H1 (cell line): ENCODE data around the gene ATL3. TPM values are rescaled to one million over a fixed set of nuclear protein-coding genes. Genes with fewer than 3 reads are reported as not detected.

Source experiments
- CTCF ChIA-PET: fragments of 300-600 bp; sonication (Branson Sonifier 250); formaldehyde crosslinking; loops from one replicate; lab custom pipeline; 2021; ENCODE audit not compliant: partially characterized antibody; lab: Charles Lee
- POLR2A ChIA-PET: fragments of 300-600 bp; sonication (Branson Sonifier 250); formaldehyde crosslinking; loops from one replicate; lab custom pipeline; 2021; ENCODE audit warnings: inconsistent platforms; ENCODE audit not compliant: partially characterized antibody; lab: Charles Lee
- DNase-seq, 2 experiments: peaks; one replicate each; pipeline versions ENCODE4 v3.0.0 to v3.0.0-alpha.2; 2010 to 2022; ENCODE audit warnings: low spot score in 2 of 2, low read depth in 1 of 2, mixed read lengths in 1 of 2
- FAIRE-seq: peaks from 2 replicates; lab custom pipeline; 2011; peaks lifted over from hg19 to GRCh38; lab: Jason Lieb, UNC
- H2AFZ ChIP-seq: 2 replicates; pipeline ENCODE4 v1.8.1; 2012; ENCODE audit warnings: low read length, inconsistent platforms
- H2AK5ac ChIP-seq: 2 replicates; pipeline ENCODE4 v1.6.1; 2013; ENCODE audit warnings: low read depth, low read length
- H2BK120ac ChIP-seq: replicated peaks from 2 replicates; pipeline ENCODE3; 2013; ENCODE audit warnings: low read depth, low read length, inconsistent platforms
- H2BK12ac ChIP-seq: 2 replicates; pipeline ENCODE4 v1.6.1; 2013; ENCODE audit warnings: low read depth, low read length
- H2BK15ac ChIP-seq: 2 replicates; pipeline ENCODE4 v1.6.1; 2013; ENCODE audit warnings: low read length
- H2BK20ac ChIP-seq: 2 replicates; pipeline ENCODE4 v1.6.1; 2013; ENCODE audit warnings: low read length
- H2BK5ac ChIP-seq: 2 replicates; pipeline ENCODE4 v1.6.1; 2013; ENCODE audit warnings: low read depth, low read length
- H3K14ac ChIP-seq: 2 replicates; pipeline ENCODE4 v1.6.1; 2013; ENCODE audit warnings: inconsistent platforms; ENCODE audit not compliant: insufficient read length
- H3K18ac ChIP-seq: 2 replicates; pipeline ENCODE4 v1.6.1; 2013; ENCODE audit warnings: low read length; ENCODE audit errors: extremely low read depth
- H3K23ac ChIP-seq: 2 replicates; pipeline ENCODE4 v1.6.1; 2013; ENCODE audit warnings: inconsistent platforms; ENCODE audit not compliant: insufficient read length
- H3K23me2 ChIP-seq: 2 replicates; pipeline ENCODE4 v1.6.1; 2013; ENCODE audit warnings: low read depth, low read length
- H3K27ac ChIP-seq: 2 replicates; pipeline ENCODE4 v1.6.1; 2011; ENCODE audit warnings: low read depth, low read length, inconsistent platforms
- H3K27me3 ChIP-seq, 4 experiments: replicated peaks in 1 of 4; 1 replicate in 1 of 4; 2 replicates in 3 of 4; pipeline versions ENCODE4 v1.6.1 to v1.8.1; 2011 to 2013; ENCODE audit warnings: low read length in 3 of 4, mild to moderate bottlenecking in 3 of 4, inconsistent platforms in 2 of 4, mixed read lengths in 2 of 4, moderate library complexity in 1 of 4; ENCODE audit not compliant: control insufficient read depth in 3 of 4, insufficient read depth in 3 of 4; ENCODE audit errors: extremely low read depth in 1 of 4
- H3K36me3 ChIP-seq, 4 experiments: 2 replicates each; pipeline versions ENCODE4 v1.6.1 to v1.8.1; 2011 to 2013; ENCODE audit warnings: mild to moderate bottlenecking in 4 of 4, low read length in 3 of 4, moderate library complexity in 2 of 4, control low read depth in 1 of 4, inconsistent platforms in 1 of 4; ENCODE audit not compliant: insufficient read depth in 4 of 4, control insufficient read depth in 2 of 4
- H3K4ac ChIP-seq: replicated peaks from 2 replicates; pipeline ENCODE3; 2013; ENCODE audit warnings: low read length, low read depth, mixed read lengths, inconsistent platforms; ENCODE audit not compliant: insufficient read length
- H3K4me1 ChIP-seq, 4 experiments: replicated peaks in 1 of 4; 1 replicate in 1 of 4; 2 replicates in 3 of 4; pipeline versions ENCODE4 v1.6.1 to v1.8.1; 2011 to 2013; ENCODE audit warnings: low read length in 3 of 4, inconsistent platforms in 2 of 4, mixed read lengths in 1 of 4; ENCODE audit not compliant: insufficient read depth in 4 of 4, control insufficient read depth in 3 of 4
- H3K4me2 ChIP-seq, 2 experiments: 2 replicates each; pipeline versions ENCODE4 v1.6.1 to v1.8.1; 2011 to 2013; ENCODE audit warnings: low read depth in 2 of 2, low read length in 2 of 2, control low read depth in 1 of 2, inconsistent platforms in 1 of 2, mild to moderate bottlenecking in 1 of 2; ENCODE audit not compliant: insufficient read depth in 1 of 2
- H3K4me3 ChIP-seq, 4 experiments: fragments of 200-600, 300-600 bp in 1 of 4; sonication (generic), shearing (Covaris generic), sonication (Bioruptor Twin) in 1 of 4; 2 replicates each; pipeline versions ENCODE4 v1.5.1 to v1.8.1; 2011 to 2016; ENCODE audit warnings: low read length in 4 of 4, low read depth in 3 of 4, control low read depth in 2 of 4, inconsistent platforms in 2 of 4, mild to moderate bottlenecking in 2 of 4, mixed read lengths in 1 of 4, moderate library complexity in 1 of 4; ENCODE audit not compliant: insufficient read depth in 2 of 4; ENCODE audit errors: extremely low read depth in 1 of 4
- H3K56ac ChIP-seq: replicated peaks from 2 replicates; pipeline ENCODE3; 2013; ENCODE audit warnings: low read depth, mild to moderate bottlenecking, mixed read lengths, low read length, inconsistent platforms; ENCODE audit not compliant: insufficient read length
- H3K79me1 ChIP-seq: 2 replicates; pipeline ENCODE4 v1.6.1; 2013; ENCODE audit warnings: low read depth, low read length, control low read depth
- H3K79me2 ChIP-seq, 2 experiments: 2 replicates each; pipeline versions ENCODE4 v1.6.1 to v1.8.1; 2012 to 2013; ENCODE audit warnings: low read length in 2 of 2, mild to moderate bottlenecking in 2 of 2, inconsistent platforms in 1 of 2; ENCODE audit not compliant: insufficient read depth in 2 of 2, control insufficient read depth in 1 of 2
- H3K9ac ChIP-seq, 4 experiments: replicated peaks in 1 of 4; 1 replicate in 1 of 4; 2 replicates in 3 of 4; pipeline versions ENCODE4 v1.6.1 to v1.8.1; 2011 to 2013; ENCODE audit warnings: low read depth in 3 of 4, low read length in 3 of 4, control low read depth in 2 of 4, mild to moderate bottlenecking in 2 of 4, moderate library complexity in 2 of 4, inconsistent platforms in 1 of 4; ENCODE audit errors: extremely low read depth in 1 of 4
- H3K9me3 ChIP-seq, 2 experiments: 2 replicates each; pipeline versions ENCODE4 v1.6.1 to v1.8.1; 2012 to 2013; ENCODE audit warnings: mild to moderate bottlenecking in 2 of 2, moderate library complexity in 2 of 2, control low read depth in 1 of 2, inconsistent platforms in 1 of 2, low read depth in 1 of 2, low read length in 1 of 2, mixed read lengths in 1 of 2; ENCODE audit not compliant: insufficient read depth in 2 of 2
- H4K20me1 ChIP-seq, 2 experiments: replicated peaks in 1 of 2; 2 replicates each; pipeline versions ENCODE3 to v1.8.1; 2011 to 2013; ENCODE audit warnings: inconsistent platforms in 2 of 2, low read length in 2 of 2, mild to moderate bottlenecking in 1 of 2; ENCODE audit not compliant: insufficient read depth in 2 of 2, control insufficient read depth in 1 of 2
- H4K5ac ChIP-seq: 2 replicates; pipeline ENCODE4 v1.6.1; 2013; ENCODE audit warnings: low read length, low read depth, mixed read lengths, inconsistent platforms; ENCODE audit not compliant: insufficient read length
- H4K8ac ChIP-seq: 2 replicates; pipeline ENCODE4 v1.8.0; 2013; ENCODE audit warnings: mild to moderate bottlenecking, moderate library complexity, low read length, inconsistent platforms; ENCODE audit not compliant: insufficient read depth; ENCODE audit errors: extremely low read depth
- H4K91ac ChIP-seq: replicated peaks from 2 replicates; pipeline ENCODE3; 2013; ENCODE audit warnings: low read length, mixed read lengths, inconsistent platforms; ENCODE audit not compliant: insufficient read length
- JUND ChIP-seq: IDR thresholded peaks from 2 replicates; pipeline ENCODE4 v1.6.1; 2011; ENCODE audit warnings: mild to moderate bottlenecking, improper control_type of control experiment, low read length
- WGBS, 2 experiments: shearing (Covaris generic) in 1 of 2; methylation state at CpG; one replicate each; pipeline versions ENCODE4 v1.1.6 to v1.1.7; 2013 to 2015; ENCODE audit warnings: low lambda C conversion rate in 2 of 2, mixed read lengths in 2 of 2, inconsistent platforms in 1 of 2, low coverage in 1 of 2, missing lambda C conversion rate in 1 of 2; ENCODE audit not compliant: insufficient replicate concordance in 2 of 2, insufficient coverage in 1 of 2, insufficient read length in 1 of 2; ENCODE audit errors: extremely low coverage in 1 of 2, missing lambda C conversion rate in 1 of 2; 5-methylcytosine and 5-hydroxymethylcytosine counted together
- polyA plus RNA-seq, 7 experiments: library from polyadenylated mRNA; depleted of rRNA in 3 of 7; stranded (reverse) in 5 of 7; unstranded in 2 of 7; fragments of >200 nt in 5 of 7; fragments of 200-250 nt in 2 of 7; gene quantifications; 1 replicate in 5 of 7; 2 replicates in 1 of 7; 4 replicates in 1 of 7; pipeline versions ENCODE4 v1.2.1 to v1.2.3, GENCODE V29; 2011 to 2013; ENCODE audit warnings: missing spikeins in 2 of 7, mixed read lengths in 2 of 7
- total RNA-seq: library from RNA; stranded (reverse); fragmentation: NEBNext Ultra II Directional; extraction: Animal tissue kit (Norgen Biotek cat#: 25700); gene quantifications from 2 replicates; pipeline ENCODE4 v1.2.1, GENCODE V29; 2021

Gene ATL3
- total and polyA plus RNA-seq, 2 of the 8 experiments (the other 6 are each of a cell fraction or from before 2014, with no cell fraction given), result 7.8 to 24.5 TPM

GRCh38 chr11:63711838-63712237 is 40.7 kb upstream of the ATL3 start:
- Histone ChIP-seq H3K4me3 (no peak overlapping the region), H4K91ac (no peak overlapping the region), H3K14ac (no peak overlapping the region), H4K20me1 (peaks cover 8 to 14% of the 10 kb centered on the region in 2 experiments), H2BK15ac (no peak overlapping the region), H3K56ac (no peak overlapping the region), H4K8ac (no peak overlapping the region), H2BK12ac (no peak overlapping the region), H2BK5ac (no peak overlapping the region), H2AFZ (no peak overlapping the region), H3K27me3 (no peaks in the 10 kb centered on the region), H3K36me3 (no peaks in the 10 kb centered on the region; a peak in 1 of 8 replicates), H2BK120ac (no peak overlapping the region), H2BK20ac (no peak overlapping the region), H3K23me2 (no peaks in the 10 kb centered on the region), H4K5ac (no peak overlapping the region), H3K79me1 (no peaks in the 10 kb centered on the region), H3K18ac (no peak overlapping the region), H2AK5ac (no peak overlapping the region), H3K4ac (no peak overlapping the region), H3K9ac (no peak overlapping the region), H3K9me3 (no peaks in the 10 kb centered on the region), H3K27ac (no peak overlapping the region), H3K4me2 (no peak overlapping the region), H3K79me2 (peaks cover 0 to 91% of the 10 kb centered on the region in 2 experiments; a peak in 2 of 4 replicates), H3K4me1 (no peaks in the 10 kb centered on the region), H3K23ac (no peak overlapping the region)
- WGBS, 2 experiments, result 91% methylated on average over 6 of the region's 6 CpGs; no CpG with 5 or more reads in 1 of the 2 experiments
- DNase-seq (peak in 1 of 2 experiments; percentile 38), FAIRE-seq (no peak)
- CTCF ChIA-PET, result interaction anchor here (0.6 to 1.3 kb wide), 4 partner anchors 13 to 73 kb away, joined by 3 to 4 read pairs (median 3); no protein-coding TSS in a partner anchor
- POLR2A ChIA-PET, result interaction anchor here (0.6 to 1.1 kb wide), 3 partner anchors 29 to 68 kb away, joined by 3 read pairs; partner anchors contain the start of gene ATL3
- TF ChIP-seq JUND, result no peak
